ENCODE results near the gene UBE2J1. TPM values are rescaled to one million over a fixed set of nuclear protein-coding genes. Genes with fewer than 3 reads are reported as not detected.

The UBE2J1 gene
- total and polyA plus RNA-seq, 9 of the 15 experiments (the other 6 are each of a cell fraction or from before 2014, with no cell fraction given): 11.6 to 32.6 (median 22.0) TPM

DNA sequence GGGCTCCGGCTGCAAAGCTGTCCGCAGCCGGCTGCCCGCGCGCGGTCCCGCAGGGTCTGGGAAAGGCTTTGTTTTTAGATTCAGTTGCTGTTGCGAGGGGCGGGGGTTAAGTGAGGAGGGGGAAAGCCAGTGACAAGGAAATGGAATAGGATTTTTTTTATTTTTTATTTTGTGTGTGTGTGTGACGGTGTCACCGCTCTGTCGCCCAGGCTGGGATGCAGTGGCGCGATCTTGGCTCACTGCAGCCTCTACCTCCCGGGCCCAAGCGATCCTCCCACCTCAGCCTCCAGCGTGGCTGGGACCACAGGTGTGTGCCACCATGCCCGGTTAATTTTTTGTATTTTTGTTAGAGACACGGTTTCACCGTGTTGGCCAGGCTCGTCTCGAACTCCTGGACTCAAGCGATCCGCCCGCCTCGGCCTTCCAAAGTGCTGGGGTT, 615 bp upstream of the UBE2J1 start (continued):
- TF ChIP-seq, protein P1, sequence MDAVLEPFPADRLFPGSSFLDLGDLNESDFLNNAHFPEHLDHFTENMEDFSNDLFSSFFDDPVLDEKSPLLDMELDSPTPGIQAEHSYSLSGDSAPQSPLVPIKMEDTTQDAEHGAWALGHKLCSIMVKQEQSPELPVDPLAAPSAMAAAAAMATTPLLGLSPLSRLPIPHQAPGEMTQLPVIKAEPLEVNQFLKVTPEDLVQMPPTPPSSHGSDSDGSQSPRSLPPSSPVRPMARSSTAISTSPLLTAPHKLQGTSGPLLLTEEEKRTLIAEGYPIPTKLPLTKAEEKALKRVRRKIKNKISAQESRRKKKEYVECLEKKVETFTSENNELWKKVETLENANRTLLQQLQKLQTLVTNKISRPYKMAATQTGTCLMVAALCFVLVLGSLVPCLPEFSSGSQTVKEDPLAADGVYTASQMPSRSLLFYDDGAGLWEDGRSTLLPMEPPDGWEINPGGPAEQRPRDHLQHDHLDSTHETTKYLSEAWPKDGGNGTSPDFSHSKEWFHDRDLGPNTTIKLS (IDR thresholded peaks at IDR 0.05; ENCODE audit: borderline replicate concordance, low read depth): peak; percentile 93
- TF ChIP-seq ZNF586 (CRISPR knock-in tag; conservative IDR thresholded peaks at IDR 0.05): no peak
- TF ChIP-seq EP400 (IDR thresholded peaks at IDR 0.05): no peak
- TF ChIP-seq DPF2 (IDR thresholded peaks at IDR 0.05): no peak
- no peak for TF ChIP-seq POLR3G (IDR thresholded peaks at IDR 0.05; ENCODE audit: extremely low read depth, insufficient read length, insufficient replicate concordance)
- 0 out of 2 replicates have a peak, but pooled peaks have one; percentile 54 for TF ChIP-seq ZNF766 (CRISPR knock-in tag; conservative IDR thresholded peaks at IDR 0.05)
- TF ChIP-seq, protein P2, sequence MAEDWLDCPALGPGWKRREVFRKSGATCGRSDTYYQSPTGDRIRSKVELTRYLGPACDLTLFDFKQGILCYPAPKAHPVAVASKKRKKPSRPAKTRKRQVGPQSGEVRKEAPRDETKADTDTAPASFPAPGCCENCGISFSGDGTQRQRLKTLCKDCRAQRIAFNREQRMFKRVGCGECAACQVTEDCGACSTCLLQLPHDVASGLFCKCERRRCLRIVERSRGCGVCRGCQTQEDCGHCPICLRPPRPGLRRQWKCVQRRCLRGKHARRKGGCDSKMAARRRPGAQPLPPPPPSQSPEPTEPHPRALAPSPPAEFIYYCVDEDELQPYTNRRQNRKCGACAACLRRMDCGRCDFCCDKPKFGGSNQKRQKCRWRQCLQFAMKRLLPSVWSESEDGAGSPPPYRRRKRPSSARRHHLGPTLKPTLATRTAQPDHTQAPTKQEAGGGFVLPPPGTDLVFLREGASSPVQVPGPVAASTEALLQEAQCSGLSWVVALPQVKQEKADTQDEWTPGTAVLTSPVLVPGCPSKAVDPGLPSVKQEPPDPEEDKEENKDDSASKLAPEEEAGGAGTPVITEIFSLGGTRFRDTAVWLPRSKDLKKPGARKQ (CRISPR knock-in tag; IDR thresholded peaks at IDR 0.05): peak; percentile 72
- TF ChIP-seq, protein P3, sequence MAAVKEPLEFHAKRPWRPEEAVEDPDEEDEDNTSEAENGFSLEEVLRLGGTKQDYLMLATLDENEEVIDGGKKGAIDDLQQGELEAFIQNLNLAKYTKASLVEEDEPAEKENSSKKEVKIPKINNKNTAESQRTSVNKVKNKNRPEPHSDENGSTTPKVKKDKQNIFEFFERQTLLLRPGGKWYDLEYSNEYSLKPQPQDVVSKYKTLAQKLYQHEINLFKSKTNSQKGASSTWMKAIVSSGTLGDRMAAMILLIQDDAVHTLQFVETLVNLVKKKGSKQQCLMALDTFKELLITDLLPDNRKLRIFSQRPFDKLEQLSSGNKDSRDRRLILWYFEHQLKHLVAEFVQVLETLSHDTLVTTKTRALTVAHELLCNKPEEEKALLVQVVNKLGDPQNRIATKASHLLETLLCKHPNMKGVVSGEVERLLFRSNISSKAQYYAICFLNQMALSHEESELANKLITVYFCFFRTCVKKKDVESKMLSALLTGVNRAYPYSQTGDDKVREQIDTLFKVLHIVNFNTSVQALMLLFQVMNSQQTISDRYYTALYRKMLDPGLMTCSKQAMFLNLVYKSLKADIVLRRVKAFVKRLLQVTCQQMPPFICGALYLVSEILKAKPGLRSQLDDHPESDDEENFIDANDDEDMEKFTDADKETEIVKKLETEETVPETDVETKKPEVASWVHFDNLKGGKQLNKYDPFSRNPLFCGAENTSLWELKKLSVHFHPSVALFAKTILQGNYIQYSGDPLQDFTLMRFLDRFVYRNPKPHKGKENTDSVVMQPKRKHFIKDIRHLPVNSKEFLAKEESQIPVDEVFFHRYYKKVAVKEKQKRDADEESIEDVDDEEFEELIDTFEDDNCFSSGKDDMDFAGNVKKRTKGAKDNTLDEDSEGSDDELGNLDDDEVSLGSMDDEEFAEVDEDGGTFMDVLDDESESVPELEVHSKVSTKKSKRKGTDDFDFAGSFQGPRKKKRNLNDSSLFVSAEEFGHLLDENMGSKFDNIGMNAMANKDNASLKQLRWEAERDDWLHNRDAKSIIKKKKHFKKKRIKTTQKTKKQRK (IDR thresholded peaks at IDR 0.05; ENCODE audit: borderline replicate concordance, low read depth, low read length): no peak
- no peak for TF ChIP-seq ATF1 (CRISPR knock-in tag; IDR thresholded peaks at IDR 0.05)
- peak; percentile 88 for TF ChIP-seq ATF1 (tag; IDR thresholded peaks at IDR 0.05)
- TF ChIP-seq, protein P4, sequence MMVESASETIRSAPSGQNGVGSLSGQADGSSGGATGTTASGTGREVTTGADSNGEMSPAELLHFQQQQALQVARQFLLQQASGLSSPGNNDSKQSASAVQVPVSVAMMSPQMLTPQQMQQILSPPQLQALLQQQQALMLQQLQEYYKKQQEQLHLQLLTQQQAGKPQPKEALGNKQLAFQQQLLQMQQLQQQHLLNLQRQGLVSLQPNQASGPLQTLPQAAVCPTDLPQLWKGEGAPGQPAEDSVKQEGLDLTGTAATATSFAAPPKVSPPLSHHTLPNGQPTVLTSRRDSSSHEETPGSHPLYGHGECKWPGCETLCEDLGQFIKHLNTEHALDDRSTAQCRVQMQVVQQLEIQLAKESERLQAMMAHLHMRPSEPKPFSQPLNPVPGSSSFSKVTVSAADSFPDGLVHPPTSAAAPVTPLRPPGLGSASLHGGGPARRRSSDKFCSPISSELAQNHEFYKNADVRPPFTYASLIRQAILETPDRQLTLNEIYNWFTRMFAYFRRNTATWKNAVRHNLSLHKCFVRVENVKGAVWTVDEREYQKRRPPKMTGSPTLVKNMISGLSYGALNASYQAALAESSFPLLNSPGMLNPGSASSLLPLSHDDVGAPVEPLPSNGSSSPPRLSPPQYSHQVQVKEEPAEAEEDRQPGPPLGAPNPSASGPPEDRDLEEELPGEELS (CRISPR knock-in tag; IDR thresholded peaks at IDR 0.05; ENCODE audit: borderline replicate concordance): no peak
- TF ChIP-seq TCF7L2 (IDR thresholded peaks at IDR 0.05; ENCODE audit: low read depth, low read length): no peak
- no peak for TF ChIP-seq HDAC1 (IDR thresholded peaks at IDR 0.05)
- peak; percentile 81 for TF ChIP-seq BCOR (IDR thresholded peaks at IDR 0.05)
- no peak for TF ChIP-seq ZNF384 (IDR thresholded peaks at IDR 0.05; ENCODE audit: low read depth, low read length)
- no peak for TF ChIP-seq ZNF354B (CRISPR knock-in tag; IDR thresholded peaks at IDR 0.05)
- TF ChIP-seq GTF2E2 (tag; IDR thresholded peaks at IDR 0.05): 0 out of 2 replicates have a peak, but pooled peaks have one; percentile 67
- TF ChIP-seq L3MBTL2 (IDR thresholded peaks at IDR 0.05): peak; percentile 9; the same call in 1 of the 2 replicates
- TF ChIP-seq SREBF2 (CRISPR knock-in tag; IDR thresholded peaks at IDR 0.05): no peak
- no peak for TF ChIP-seq CREB1 (IDR thresholded peaks at IDR 0.05)
- TF ChIP-seq CREB1 (CRISPR knock-in tag; IDR thresholded peaks at IDR 0.05): no peak
- TF ChIP-seq, protein P5, sequence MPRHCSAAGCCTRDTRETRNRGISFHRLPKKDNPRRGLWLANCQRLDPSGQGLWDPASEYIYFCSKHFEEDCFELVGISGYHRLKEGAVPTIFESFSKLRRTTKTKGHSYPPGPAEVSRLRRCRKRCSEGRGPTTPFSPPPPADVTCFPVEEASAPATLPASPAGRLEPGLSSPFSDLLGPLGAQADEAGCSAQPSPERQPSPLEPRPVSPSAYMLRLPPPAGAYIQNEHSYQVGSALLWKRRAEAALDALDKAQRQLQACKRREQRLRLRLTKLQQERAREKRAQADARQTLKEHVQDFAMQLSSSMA (CRISPR knock-in tag; IDR thresholded peaks at IDR 0.05): no peak
